ENCODE data around the gene PHF23.

PHF23 gene

GRCh38 chr17:7241783-7242716, 2.8 kb upstream of the PHF23 start, which contains the start of gene GABARAP:
GABARAP (minus strand) TSS chr17:7242449; CDS start chr17:7242330, 119 bp downstream.
- Histone ChIP-seq H3K4me1 (ENCODE audit: control insufficient read depth, low read depth, low read length) (peaks cover 12% of the 10 kb centered on the region), H3K4me3 (ENCODE audit: low read length) (peak within 1 kb of the TSS; percentile 86), H3K36me3 (ENCODE audit: control insufficient read depth, low read depth, low read length) (peaks cover 31% of the 10 kb centered on the region), H3K9me3 (ENCODE audit: control insufficient read depth, low read depth, low read length) (no peaks in the 10 kb centered on the region), H3K27me3 (ENCODE audit: control insufficient read depth, insufficient read depth, low read length) (no peaks in the 10 kb centered on the region), H3K9ac (ENCODE audit: low read length) (peak within 1 kb of the TSS; percentile 71), H3K27ac (ENCODE audit: low read length) (peak within 1 kb of the TSS; percentile 83)

GRCh38 chr17:7241090-7241733, 2.0 kb upstream of the PHF23 start:
- no peaks in the 10 kb centered on the region for H3K27me3 ChIP-seq (ENCODE audit: control insufficient read depth, insufficient read depth, low read length)
- H3K9ac ChIP-seq (ENCODE audit: low read length): peak overlapping the region; percentile 71
- peaks cover 34% of the 10 kb centered on the region for H3K36me3 ChIP-seq (ENCODE audit: control insufficient read depth, low read depth, low read length)
- no peaks in the 10 kb centered on the region for H3K9me3 ChIP-seq (ENCODE audit: control insufficient read depth, low read depth, low read length)
- peak overlapping the region; percentile 86 for H3K4me3 ChIP-seq (ENCODE audit: low read length)
- H3K4me1 ChIP-seq (ENCODE audit: control insufficient read depth, low read depth, low read length): peaks cover 12% of the 10 kb centered on the region
- peak overlapping the region; percentile 3 for H3K27ac ChIP-seq (ENCODE audit: low read length)

GRCh38 chr17:7240375-7240774, 1.1 kb upstream of the PHF23 start:
- Histone ChIP-seq H3K9me3 (ENCODE audit: control insufficient read depth, low read depth, low read length) (no peaks in the 10 kb centered on the region), H3K27me3 (ENCODE audit: control insufficient read depth, insufficient read depth, low read length) (no peaks in the 10 kb centered on the region), H3K36me3 (ENCODE audit: control insufficient read depth, low read depth, low read length) (peaks cover 36% of the 10 kb centered on the region), H3K9ac (ENCODE audit: low read length) (no peak overlapping the region), H3K4me1 (ENCODE audit: control insufficient read depth, low read depth, low read length) (peaks cover 12% of the 10 kb centered on the region), H3K4me3 (ENCODE audit: low read length) (peak overlapping the region; percentile 86), H3K27ac (ENCODE audit: low read length) (no peak overlapping the region)

- H3K36me3 ChIP-seq (ENCODE audit: control insufficient read depth, low read depth, low read length): peaks cover 32% of the 10 kb centered on the region
- peaks cover 20% of the 10 kb centered on the region for H3K4me1 ChIP-seq (ENCODE audit: control insufficient read depth, low read depth, low read length)
- peak overlapping the region; percentile 80 for H3K27ac ChIP-seq (ENCODE audit: low read length)
- no peaks in the 10 kb centered on the region for H3K27me3 ChIP-seq (ENCODE audit: control insufficient read depth, insufficient read depth, low read length)
- peak overlapping the region; percentile 96 for H3K9ac ChIP-seq (ENCODE audit: low read length)
- no peaks in the 10 kb centered on the region for H3K9me3 ChIP-seq (ENCODE audit: control insufficient read depth, low read depth, low read length)
- peak overlapping the region; percentile 97 for H3K4me3 ChIP-seq (ENCODE audit: low read length)
These were observed 702 bp downstream of the PHF23 start for GRCh38 chr17:7238420-7239090.

DNA sequence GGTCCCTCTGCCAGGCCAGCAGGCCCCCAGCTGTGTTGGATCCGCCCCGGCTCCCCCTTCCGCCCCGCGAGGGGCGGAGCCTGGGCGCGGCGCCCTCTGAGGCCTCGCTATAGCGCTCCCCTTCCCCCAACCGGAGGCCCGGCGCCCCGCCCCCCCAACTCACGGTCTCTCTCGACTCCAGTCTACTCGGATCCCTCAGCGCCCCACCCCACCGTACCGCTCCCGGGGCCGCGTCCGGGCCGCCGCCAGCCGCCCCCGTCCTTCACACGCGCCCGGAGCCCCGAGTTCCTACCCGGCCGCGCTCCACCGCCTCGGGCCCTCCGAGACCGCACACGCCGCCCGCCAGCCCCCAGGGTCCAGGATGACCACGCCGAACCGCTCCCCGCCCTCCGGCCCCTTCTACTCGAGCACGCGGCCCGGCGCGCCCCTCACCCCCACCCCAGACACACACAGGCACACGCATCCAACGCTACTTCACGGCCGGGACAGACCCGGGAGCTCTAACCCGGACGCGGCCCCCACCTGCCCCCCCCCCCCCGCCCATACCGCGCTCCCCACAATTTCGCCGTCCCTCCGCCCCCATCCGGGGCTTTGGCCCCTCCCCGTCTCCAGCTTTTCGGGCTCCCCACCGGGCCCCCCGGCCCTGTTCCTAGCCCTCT, 1.4 kb downstream of the PHF23 start:
- Histone ChIP-seq H3K27ac (ENCODE audit: low read length) (no peak overlapping the region), H3K36me3 (ENCODE audit: control insufficient read depth, low read depth, low read length) (peaks cover 32% of the 10 kb centered on the region), H3K4me3 (ENCODE audit: low read length) (peak overlapping the region; percentile 97), H3K9ac (ENCODE audit: low read length) (peak overlapping the region; percentile 96), H3K4me1 (ENCODE audit: control insufficient read depth, low read depth, low read length) (peaks cover 20% of the 10 kb centered on the region), H3K9me3 (ENCODE audit: control insufficient read depth, low read depth, low read length) (no peaks in the 10 kb centered on the region), H3K27me3 (ENCODE audit: control insufficient read depth, insufficient read depth, low read length) (no peaks in the 10 kb centered on the region)

GRCh38 chr17:7237266-7237760, 1.9 kb downstream of the PHF23 start:
- H3K36me3 ChIP-seq (ENCODE audit: control insufficient read depth, low read depth, low read length): peaks cover 32% of the 10 kb centered on the region
- H3K27me3 ChIP-seq (ENCODE audit: control insufficient read depth, insufficient read depth, low read length): no peaks in the 10 kb centered on the region
- H3K4me1 ChIP-seq (ENCODE audit: control insufficient read depth, low read depth, low read length): peaks cover 20% of the 10 kb centered on the region
- no peak overlapping the region for H3K27ac ChIP-seq (ENCODE audit: low read length)
- H3K4me3 ChIP-seq (ENCODE audit: low read length): peak overlapping the region; percentile 67
- no peaks in the 10 kb centered on the region for H3K9me3 ChIP-seq (ENCODE audit: control insufficient read depth, low read depth, low read length)
- peak overlapping the region; percentile 79 for H3K9ac ChIP-seq (ENCODE audit: low read length)

DNA sequence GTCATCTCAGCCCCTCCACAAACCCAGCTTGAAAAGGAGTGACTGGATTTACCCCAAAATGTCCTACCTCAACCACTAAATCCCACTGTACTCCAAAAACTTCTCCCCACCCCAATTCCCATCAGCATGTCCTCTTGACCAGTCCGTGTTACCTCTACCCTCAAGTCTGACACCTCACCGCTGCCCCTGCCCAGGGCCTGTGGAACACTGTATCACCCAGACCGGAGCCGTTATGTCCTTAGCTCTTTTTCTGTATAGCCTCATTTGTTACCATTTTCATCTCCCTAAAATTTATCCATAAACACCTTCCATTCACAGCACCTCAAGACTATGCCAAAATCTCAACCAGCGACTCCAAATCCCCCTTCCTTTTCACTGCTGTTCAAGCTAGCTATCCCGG, 2.4 kb downstream of the PHF23 start:
- Histone ChIP-seq H3K27ac (ENCODE audit: low read length) (no peak overlapping the region), H3K36me3 (ENCODE audit: control insufficient read depth, low read depth, low read length) (peaks cover 32% of the 10 kb centered on the region), H3K9ac (ENCODE audit: low read length) (no peak overlapping the region), H3K4me3 (ENCODE audit: low read length) (peak overlapping the region; percentile 67), H3K4me1 (ENCODE audit: control insufficient read depth, low read depth, low read length) (peaks cover 20% of the 10 kb centered on the region), H3K9me3 (ENCODE audit: control insufficient read depth, low read depth, low read length) (no peaks in the 10 kb centered on the region), H3K27me3 (ENCODE audit: control insufficient read depth, insufficient read depth, low read length) (no peaks in the 10 kb centered on the region)

GRCh38 chr17:7235693-7236665, 3.3 kb downstream of the PHF23 start:
- Histone ChIP-seq H3K9ac (ENCODE audit: low read length) (no peak overlapping the region), H3K4me1 (ENCODE audit: control insufficient read depth, low read depth, low read length) (peaks cover 15% of the 10 kb centered on the region), H3K27me3 (ENCODE audit: control insufficient read depth, insufficient read depth, low read length) (no peaks in the 10 kb centered on the region), H3K27ac (ENCODE audit: low read length) (no peak overlapping the region), H3K9me3 (ENCODE audit: control insufficient read depth, low read depth, low read length) (no peaks in the 10 kb centered on the region), H3K36me3 (ENCODE audit: control insufficient read depth, low read depth, low read length) (peaks cover 32% of the 10 kb centered on the region), H3K4me3 (ENCODE audit: low read length) (no peak overlapping the region)

GRCh38 chr17:7234083-7234951, 4.9 kb downstream of the PHF23 start, which contains the start of gene DVL2:
DVL2 (minus strand) TSS chr17:7234517; CDS start chr17:7234262, 255 bp downstream.
- Histone ChIP-seq H3K36me3 (ENCODE audit: control insufficient read depth, low read depth, low read length) (peaks cover 35% of the 10 kb centered on the region), H3K4me1 (ENCODE audit: control insufficient read depth, low read depth, low read length) (peaks cover 13% of the 10 kb centered on the region), H3K9ac (ENCODE audit: low read length) (peak within 1 kb of the TSS; percentile 95), H3K27me3 (ENCODE audit: control insufficient read depth, insufficient read depth, low read length) (no peaks in the 10 kb centered on the region), H3K4me3 (ENCODE audit: low read length) (peak within 1 kb of the TSS; percentile 96), H3K9me3 (ENCODE audit: control insufficient read depth, low read depth, low read length) (no peaks in the 10 kb centered on the region), H3K27ac (ENCODE audit: low read length) (peak within 1 kb of the TSS; percentile 85)
